T1000 (cell line): ENCODE measurements around the gene CDH2.

Experiments used
- DNase-seq: peaks from one replicate; lab custom pipeline; 2025; ENCODE audit warnings: mixed read lengths; lab: John Stamatoyannopoulos, UW

Gene CDH2

GRCh38 chr18:28127228-28127627, 49.7 kb downstream of the CDH2 start:
- DNase-seq = no peak

GRCh38 chr18:28126768-28127167, 50.2 kb downstream of the CDH2 start:
- DNase-seq = no peak

DNA sequence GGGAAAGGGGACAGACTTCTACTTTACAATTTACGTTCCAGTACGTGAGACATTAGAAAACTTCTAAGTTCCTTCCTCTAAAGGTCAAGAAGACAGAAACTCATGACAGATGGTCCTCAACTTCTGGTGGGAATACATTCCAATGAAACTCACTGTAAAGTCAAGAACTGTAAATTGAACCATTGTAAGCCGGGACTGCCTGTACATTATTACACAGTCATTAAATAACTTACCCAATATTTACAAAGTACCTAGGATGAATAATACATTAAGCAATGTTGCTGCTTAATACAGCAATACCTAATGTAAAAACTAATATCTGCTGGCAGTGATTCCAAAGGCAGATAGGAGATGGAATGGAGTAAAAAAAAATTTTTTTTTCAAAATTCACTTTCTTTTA, 51.9 kb downstream of the CDH2 start:
- no peak for DNase-seq

DNA sequence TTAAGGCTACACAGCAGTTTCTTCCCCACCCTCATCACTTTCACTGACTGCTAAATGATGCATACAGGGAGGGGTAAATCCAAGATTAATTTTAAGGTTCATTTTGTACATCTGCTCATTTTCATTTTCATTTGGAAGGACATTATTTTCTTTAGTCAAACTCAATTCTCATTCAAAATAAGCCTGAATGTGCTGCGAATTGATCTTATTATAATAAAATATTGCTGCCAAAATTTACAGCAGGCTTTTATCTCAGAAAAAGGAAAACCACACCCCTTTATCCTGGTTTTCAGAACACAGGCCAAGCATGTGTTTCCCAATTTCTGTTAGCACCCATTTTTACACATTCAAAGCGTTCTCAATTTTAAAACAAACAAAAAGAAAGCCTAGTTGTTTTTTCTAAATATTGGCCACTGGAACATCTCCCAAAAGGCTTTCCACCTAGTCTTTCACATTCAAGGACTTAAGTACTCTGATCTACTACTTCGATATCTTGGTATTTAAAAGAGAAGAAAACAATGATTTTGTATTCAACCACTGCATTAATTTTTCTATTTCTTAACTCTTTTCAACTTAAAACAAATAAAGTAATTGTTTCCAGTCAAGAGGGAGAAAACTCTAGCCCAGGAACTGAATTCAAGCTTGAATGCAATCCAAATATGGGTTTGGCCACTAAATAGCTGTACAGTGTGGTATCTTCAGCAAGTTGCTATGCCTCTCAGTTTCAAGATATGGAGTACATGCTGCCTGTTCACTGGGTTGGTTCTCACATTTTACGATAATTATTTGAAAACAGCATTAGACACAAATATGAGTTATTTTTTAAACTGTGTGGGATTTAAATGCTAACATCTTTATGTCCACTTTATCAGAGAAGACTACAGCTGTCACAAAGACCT, 52.5 kb downstream of the CDH2 start:
- no peak for DNase-seq

DNA sequence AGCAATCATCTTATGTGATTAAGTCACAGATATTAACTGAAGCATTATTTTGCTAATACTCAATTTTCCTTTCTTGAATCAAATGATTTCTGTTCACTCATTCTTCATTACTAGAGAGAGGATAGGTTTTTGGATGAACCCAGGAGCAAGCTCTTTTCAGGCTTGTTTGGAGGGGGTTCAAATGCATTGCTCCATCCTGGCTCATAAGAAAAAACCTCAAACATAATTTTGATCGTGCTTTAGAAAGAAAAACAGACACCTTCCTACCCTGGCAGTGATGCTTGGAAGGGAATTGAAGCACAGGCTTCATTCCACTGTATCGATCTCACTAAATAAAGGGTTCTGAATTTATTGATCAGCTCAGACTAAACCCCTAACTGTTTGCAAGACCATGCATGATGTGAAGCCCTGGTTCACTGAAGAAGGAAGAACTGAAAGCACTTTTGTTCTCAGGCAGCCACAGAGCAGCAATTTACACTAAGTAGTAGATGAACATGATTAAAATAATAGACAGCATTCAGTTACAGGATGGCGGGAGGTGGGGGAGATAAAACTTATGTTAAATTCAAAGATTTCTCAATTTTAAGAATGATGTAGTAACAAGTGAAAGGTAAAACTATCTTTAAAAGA, 53.4 kb downstream of the CDH2 start:
- DNase-seq = no peak

GRCh38 chr18:28120828-28121515, 56.0 kb downstream of the CDH2 start:
- no peak for DNase-seq

DNA sequence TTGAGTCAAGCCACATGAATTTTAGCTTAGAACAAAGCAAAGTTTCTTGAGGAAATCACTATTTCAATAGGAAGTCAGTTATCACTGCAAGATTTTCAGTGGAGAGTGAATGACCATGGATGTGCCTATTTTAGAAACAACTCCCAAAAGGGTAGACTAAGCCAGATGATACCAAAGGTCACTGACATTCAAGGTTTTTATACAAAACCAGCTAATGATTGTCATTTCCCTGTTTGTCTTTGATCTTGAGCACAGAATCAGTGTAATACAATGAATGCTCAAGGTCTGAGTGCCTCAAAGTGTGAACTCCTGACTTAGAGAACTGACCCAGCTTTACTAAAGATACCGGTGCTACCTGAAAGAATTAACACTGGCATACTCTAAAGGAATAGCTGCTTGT, 60.5 kb downstream of the CDH2 start:
- no peak for DNase-seq

- peak; percentile 46 for DNase-seq
These were observed 61.8 kb downstream of the CDH2 start for GRCh38 chr18:28115149-28115550.

DNA sequence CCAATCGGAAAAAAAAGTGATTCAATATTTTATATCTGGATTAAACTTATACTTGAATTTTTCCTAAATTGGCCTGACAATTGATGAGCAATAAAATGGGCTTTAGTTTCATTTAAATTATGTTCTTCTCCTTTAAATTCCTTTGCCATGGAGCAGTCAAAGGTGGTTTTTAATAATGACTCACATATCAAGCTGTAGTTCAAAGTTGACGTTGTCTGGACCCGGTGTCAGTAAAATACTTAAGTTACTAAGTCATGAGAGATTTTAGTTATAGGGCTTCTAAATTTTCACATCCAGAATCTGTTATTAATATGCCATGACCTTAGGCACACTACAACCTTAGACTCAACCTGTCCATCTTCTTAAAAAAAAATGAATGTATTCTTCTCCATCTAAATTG, 62.5 kb downstream of the CDH2 start:
- no peak for DNase-seq

DNA sequence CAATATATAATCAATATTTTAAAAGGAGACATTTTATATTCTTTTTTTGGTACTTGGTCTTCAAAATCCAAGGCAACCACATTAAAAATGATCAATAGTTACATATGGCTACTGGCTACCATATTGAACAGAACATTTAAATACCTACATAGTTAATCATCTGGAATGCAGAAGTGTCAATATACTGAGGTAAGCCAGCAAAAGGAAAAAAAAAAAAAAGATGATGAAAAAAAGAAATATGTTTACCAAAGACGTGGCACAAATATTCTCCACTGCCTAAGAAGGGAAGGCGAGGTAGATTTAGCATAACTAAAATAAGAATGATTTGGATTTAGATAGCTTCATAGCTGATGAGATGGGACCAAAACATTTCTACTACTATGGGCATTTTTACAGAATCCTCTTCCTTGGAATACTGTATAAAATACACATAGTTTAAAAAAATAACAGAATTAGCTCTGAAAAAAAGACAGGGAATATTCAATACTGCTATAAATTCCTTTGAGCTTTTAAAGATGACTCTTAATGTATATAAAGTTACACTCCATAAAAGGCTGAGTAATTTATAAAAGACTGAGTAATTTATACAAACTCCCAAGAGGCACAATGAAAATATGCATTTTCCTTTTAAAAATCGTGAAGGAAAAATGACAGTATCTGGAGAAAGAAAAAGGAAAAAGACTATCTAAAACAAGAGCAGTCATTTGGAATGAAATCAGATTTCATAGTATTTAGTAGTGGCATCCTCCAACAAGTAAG, 63.5 kb downstream of the CDH2 start:
- no peak for DNase-seq

GRCh38 chr18:28112056-28112470, 64.9 kb downstream of the CDH2 start:
- DNase-seq = no peak

DNA sequence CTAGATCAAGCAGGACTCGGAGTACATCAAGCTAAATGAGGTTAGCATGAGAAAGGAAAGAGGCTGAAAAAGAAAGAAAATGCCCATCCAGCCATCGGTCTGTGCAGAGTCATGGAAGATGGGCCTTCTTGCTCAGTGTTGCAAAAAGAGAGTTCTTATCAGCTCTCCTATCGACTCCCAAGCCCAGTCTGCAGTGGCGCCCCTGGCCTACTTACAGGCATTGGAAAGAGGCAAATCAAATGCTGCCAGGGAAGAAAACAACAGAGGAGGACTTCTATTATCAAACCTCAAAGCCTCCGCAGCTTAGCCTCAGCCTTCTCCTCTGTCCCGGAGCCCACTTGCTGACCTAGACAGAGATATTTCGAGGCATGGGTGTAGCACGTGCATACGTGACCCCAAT, 66.0 kb downstream of the CDH2 start:
- no peak for DNase-seq

DNA sequence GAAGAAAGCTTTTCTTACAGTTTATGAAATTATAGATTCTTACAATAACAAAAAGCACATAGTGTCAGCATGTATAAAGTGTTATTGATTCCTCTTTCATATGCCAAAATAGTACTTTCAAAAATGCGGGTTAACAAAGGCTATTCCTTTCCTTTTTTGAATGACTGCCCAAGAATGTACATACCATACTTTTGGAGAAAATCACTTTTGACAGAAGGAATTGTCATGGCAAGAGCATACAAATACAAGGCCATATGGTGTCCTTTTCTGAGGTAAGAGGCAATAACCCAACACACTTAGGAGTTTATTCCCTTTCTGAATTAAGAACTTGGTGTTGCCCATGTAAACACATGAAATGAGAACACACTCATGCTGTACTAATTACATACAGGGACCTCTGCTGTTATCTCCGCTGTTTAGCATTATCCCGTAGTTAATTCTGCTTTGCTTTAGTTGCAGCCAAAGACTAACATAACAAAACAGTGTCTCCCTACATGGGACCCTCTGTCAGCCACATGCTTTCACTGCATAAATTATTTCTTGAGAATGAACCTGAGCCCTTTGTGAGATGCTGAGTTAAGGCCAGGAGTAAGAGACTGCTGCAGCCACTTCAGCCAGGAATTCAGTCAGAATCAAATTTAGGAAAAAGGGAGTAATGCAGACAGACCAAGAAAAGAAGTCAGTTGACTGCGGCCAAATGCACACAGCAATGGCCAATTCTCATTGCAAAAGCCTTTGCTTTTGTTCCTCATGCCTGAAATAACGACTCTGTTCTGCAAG, 67.0 kb downstream of the CDH2 start:
- no peak for DNase-seq

DNA sequence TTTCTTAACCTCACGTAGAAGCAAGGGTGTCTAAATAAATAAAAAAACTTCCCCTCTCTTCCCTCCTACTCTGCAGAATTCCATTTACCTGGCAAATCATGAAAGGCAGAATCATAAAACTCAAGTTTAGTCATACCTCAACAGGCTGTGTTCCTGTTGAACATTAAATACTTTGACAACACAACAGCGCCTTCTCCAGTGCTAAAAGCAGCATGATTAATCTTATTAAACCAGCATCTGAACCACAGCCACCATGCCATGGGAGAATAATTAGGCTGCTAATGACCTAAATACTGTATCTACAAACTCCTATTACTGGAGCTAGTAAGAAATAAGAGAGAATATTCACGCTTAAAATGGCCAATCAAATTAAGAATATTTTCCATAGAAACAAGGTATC, 68.1 kb downstream of the CDH2 start:
- no peak for DNase-seq

GRCh38 chr18:28108254-28108653, 68.7 kb downstream of the CDH2 start:
- DNase-seq = no peak

GRCh38 chr18:28099237-28099636, 77.7 kb downstream of the CDH2 start:
- no peak for DNase-seq

DNA sequence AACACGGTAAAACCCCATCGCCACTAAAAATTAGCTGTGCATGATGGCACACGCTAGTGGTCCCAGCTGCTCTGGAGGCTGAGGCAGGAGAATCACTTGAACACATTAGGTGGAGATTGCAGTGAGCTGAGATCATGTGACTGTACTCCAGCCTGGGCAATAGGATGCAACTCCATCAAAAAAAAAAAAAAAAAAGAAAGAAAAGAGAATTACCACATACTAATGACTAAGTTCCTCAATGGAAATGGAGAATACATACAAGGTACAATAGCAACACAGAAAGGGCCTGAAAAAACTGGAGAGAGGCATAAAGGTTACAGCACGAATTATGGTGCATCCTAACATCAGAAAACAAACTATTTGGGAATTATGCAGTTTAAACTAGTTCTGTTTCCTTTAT, 81.3 kb downstream of the CDH2 start:
- no peak for DNase-seq

GRCh38 chr18:28095041-28095440, 81.9 kb downstream of the CDH2 start:
- no peak for DNase-seq

GRCh38 chr18:28091197-28091596, 85.7 kb downstream of the CDH2 start:
- no peak for DNase-seq

DNA sequence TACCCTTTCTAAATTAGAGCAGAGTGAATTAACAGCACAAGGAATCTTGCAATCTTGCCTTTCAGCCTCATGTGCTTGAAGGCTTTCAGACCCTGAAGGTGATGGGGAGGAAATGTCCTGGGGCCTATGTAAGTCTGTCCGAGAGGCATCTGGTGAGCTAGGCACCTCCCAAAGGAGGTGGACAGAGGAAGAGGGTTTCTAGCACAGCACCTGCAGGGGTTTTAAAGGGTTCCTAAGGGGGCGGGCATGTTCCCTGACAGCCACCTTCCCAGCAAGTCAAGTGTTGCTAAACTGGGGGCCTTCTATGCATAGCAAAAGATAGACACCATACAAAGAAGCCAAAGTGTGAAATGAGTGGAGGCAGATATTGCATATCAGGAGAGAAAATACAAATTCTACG, 88.5 kb downstream of the CDH2 start:
- no peak for DNase-seq
